MM.1S (cell line): ENCODE results near the gene L1CAM.

Experiments
- DNase-seq: peaks from one replicate; pipeline ENCODE4 v3.0.0-alpha.2; 2015
- H2AFZ ChIP-seq: fragments of 300-600 bp; sonication (generic); 2 replicates; pipeline ENCODE4 v1.6.0; 2016; ENCODE audit warnings: antibody characterized with exemption, low read length
- H3F3A ChIP-seq: fragments of 300-600 bp; sonication (generic); 2 replicates; pipeline ENCODE4 v1.6.1; 2016; ENCODE audit warnings: mild to moderate bottlenecking, antibody characterized with exemption, low read length, moderate library complexity, mixed read lengths; ENCODE audit not compliant: insufficient read depth
- H3K27ac ChIP-seq: fragments of 300-600 bp; sonication (generic); 2 replicates; pipeline ENCODE4 v1.5.1; 2016; ENCODE audit warnings: mild to moderate bottlenecking, low read length
- H3K27me3 ChIP-seq: fragments of 300-600 bp; sonication (generic); replicated peaks from 2 replicates; pipeline ENCODE4 v1.6.0; 2016; ENCODE audit warnings: low read length; ENCODE audit not compliant: insufficient read depth
- H3K36me3 ChIP-seq: fragments of 300-600 bp; sonication (generic); replicated peaks from 2 replicates; pipeline ENCODE4 v1.6.1; 2016; ENCODE audit warnings: mild to moderate bottlenecking, low read length, mixed read lengths; ENCODE audit not compliant: insufficient read depth
- H3K4me1 ChIP-seq: fragments of 300-600 bp; sonication (generic); 2 replicates; pipeline ENCODE4 v1.6.1; 2016; ENCODE audit warnings: low read length, mixed read lengths
- H3K4me2 ChIP-seq: fragments of 300-600 bp; sonication (generic); 2 replicates; pipeline ENCODE4 v1.6.0; 2016; ENCODE audit warnings: low read depth, low read length
- H3K4me3 ChIP-seq: fragments of 300-600 bp; sonication (generic); 2 replicates; pipeline ENCODE4 v1.5.1; 2016; ENCODE audit warnings: low read length, mixed read lengths
- H3K79me2 ChIP-seq: fragments of 300-600 bp; sonication (generic); 2 replicates; pipeline ENCODE4 v1.6.1; 2016; ENCODE audit warnings: mixed run types, low read length, mixed read lengths
- H3K9ac ChIP-seq: fragments of 300-600 bp; sonication (generic); 2 replicates; pipeline ENCODE4 v1.6.1; 2016; ENCODE audit warnings: low read length, mixed read lengths
- H3K9me2 ChIP-seq: fragments of 300-600 bp; sonication (generic); replicated peaks from 2 replicates; pipeline ENCODE4 v1.6.1; 2016; ENCODE audit warnings: mild to moderate bottlenecking, low read length, mixed read lengths; ENCODE audit not compliant: insufficient read depth
- H3K9me3 ChIP-seq: fragments of 300-600 bp; sonication (generic); replicated peaks from 2 replicates; pipeline ENCODE4 v1.6.1; 2016; ENCODE audit warnings: mild to moderate bottlenecking, low read length, mixed read lengths; ENCODE audit not compliant: insufficient read depth
- H4K20me1 ChIP-seq: fragments of 300-600 bp; sonication (generic); 2 replicates; pipeline ENCODE4 v1.6.1; 2016; ENCODE audit warnings: mild to moderate bottlenecking, low read length, moderate library complexity, mixed read lengths; ENCODE audit not compliant: insufficient read depth
- EZH2 ChIP-seq: fragments of 300-600 bp; sonication (generic); optimal IDR thresholded peaks from 2 replicates; pipeline ENCODE3; 2017; ENCODE audit warnings: low read depth, mild to moderate bottlenecking, antibody characterized with exemption, low read length, mixed read lengths
- EZH2phosphoT487 ChIP-seq: fragments of 300-600 bp; sonication (generic); IDR thresholded peaks from 2 replicates; pipeline ENCODE4 v1.6.1; 2018; ENCODE audit warnings: antibody characterized with exemption, low read length
- TF ChIP-seq, protein P1 (sequence below): fragments of 300-600 bp; sonication (generic); IDR thresholded peaks from 2 replicates; pipeline ENCODE4 v1.5.1; 2016; ENCODE audit warnings: antibody characterized with exemption, low read length, mixed read lengths

Gene L1CAM

DNA sequence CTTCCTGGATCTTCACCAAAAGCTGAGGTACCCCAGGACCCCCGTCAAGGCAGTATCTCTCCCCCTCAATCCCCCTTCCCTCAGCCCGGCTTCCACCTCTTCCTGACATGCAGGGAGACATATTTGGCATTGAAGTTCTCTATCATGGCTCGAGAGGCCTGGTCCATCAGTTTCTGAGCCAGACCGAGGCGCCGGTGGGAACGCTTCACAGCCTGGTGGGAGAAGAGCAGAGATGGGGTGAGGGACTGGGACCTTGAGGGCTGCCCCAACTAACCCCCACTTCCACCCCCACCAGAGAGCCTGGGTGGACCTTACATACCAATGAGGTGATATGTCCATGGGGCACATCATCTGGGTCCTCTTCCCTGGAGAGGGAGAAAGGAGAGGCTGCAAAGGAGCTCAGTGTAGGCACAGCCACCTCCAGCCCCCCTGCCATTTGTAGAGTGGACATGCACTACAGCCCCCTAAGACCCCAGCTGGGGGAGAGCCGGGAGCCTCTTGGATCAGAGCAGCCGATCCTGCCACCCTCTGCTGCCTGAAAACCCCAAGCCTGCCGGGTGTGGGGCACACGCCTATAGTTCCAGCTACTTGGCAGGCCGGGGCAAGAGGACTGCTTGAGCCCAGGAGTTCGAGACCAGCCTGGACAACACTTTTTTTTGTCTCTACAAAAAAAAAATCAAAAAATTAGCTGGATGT, 46.4 kb upstream of the L1CAM start:
- TF ChIP-seq, protein P1, sequence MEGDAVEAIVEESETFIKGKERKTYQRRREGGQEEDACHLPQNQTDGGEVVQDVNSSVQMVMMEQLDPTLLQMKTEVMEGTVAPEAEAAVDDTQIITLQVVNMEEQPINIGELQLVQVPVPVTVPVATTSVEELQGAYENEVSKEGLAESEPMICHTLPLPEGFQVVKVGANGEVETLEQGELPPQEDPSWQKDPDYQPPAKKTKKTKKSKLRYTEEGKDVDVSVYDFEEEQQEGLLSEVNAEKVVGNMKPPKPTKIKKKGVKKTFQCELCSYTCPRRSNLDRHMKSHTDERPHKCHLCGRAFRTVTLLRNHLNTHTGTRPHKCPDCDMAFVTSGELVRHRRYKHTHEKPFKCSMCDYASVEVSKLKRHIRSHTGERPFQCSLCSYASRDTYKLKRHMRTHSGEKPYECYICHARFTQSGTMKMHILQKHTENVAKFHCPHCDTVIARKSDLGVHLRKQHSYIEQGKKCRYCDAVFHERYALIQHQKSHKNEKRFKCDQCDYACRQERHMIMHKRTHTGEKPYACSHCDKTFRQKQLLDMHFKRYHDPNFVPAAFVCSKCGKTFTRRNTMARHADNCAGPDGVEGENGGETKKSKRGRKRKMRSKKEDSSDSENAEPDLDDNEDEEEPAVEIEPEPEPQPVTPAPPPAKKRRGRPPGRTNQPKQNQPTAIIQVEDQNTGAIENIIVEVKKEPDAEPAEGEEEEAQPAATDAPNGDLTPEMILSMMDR, result no peak
- TF ChIP-seq EZH2, result no peak
- TF ChIP-seq EZH2phosphoT487, result no peak
- Histone ChIP-seq H3K9ac (no peak overlapping the region), H3K4me2 (no peak overlapping the region), H4K20me1 (no peaks in the 10 kb centered on the region), H3K4me3 (no peak overlapping the region), H3K9me3 (no peaks in the 10 kb centered on the region), H2AFZ (no peak overlapping the region), H3F3A (peaks cover 9% of the 10 kb centered on the region; the same call in 1 of the 2 replicates), H3K79me2 (peaks cover 41% of the 10 kb centered on the region), H3K27me3 (no peaks in the 10 kb centered on the region), H3K9me2 (no peaks in the 10 kb centered on the region), H3K27ac (no peak overlapping the region), H3K4me1 (peaks cover 8% of the 10 kb centered on the region; the same call in 1 of the 2 replicates), H3K36me3 (no peaks in the 10 kb centered on the region)
- DNase-seq, result no peak

DNA sequence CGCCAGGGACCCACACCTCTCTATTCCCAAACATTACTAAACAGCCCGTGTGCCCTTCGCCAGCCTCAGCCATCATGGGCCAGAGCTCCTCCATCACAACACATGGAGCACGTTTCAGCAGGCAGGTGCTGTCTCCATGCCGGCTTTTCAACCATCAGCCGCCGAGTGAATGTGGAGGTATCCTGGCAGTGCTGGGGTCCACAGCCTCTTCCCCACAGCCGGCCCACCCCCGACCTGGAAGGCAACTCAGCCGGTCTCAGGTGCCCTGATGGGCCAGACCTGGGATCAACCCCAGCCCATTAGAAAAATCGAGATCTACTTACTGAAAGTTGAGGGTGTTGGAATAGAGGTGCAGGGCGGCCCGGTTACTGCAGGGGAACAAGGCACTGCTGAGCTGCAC, 45.8 kb upstream of the L1CAM start:
- TF ChIP-seq EZH2 (no peak), EZH2phosphoT487 (no peak)
- TF ChIP-seq, protein P1, result no peak
- Histone ChIP-seq H3K27me3 (no peaks in the 10 kb centered on the region), H2AFZ (no peak overlapping the region), H3K4me1 (peaks cover 8% of the 10 kb centered on the region; the same call in 1 of the 2 replicates), H3K9ac (no peak overlapping the region), H3K4me2 (no peak overlapping the region), H3K79me2 (peaks cover 41% of the 10 kb centered on the region), H3K9me2 (no peaks in the 10 kb centered on the region), H3K36me3 (no peaks in the 10 kb centered on the region), H4K20me1 (no peaks in the 10 kb centered on the region), H3K4me3 (no peak overlapping the region), H3K27ac (no peak overlapping the region), H3F3A (peaks cover 15% of the 10 kb centered on the region; the same call in 1 of the 2 replicates), H3K9me3 (no peaks in the 10 kb centered on the region)
- DNase-seq, result no peak

DNA sequence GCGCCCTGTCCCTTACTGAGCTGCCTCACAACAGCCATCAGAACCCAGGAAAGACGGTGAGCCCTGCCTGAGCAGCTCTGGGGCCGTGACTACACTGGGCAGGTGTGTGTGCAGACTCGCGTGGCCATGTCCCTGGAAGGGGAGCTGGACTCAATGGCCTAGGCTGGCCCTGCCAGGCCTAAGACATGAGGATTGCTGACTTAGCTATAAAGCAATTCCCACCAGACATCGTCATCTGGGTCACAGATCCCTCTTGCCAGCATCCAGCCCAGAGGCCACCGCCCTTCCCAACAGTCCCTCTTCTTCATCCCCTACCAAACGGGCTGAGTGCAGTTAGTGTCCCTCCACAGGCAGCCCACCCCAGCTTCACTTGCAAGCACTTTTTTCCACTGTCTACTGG, 45.2 kb upstream of the L1CAM start:
- Histone ChIP-seq H3K9ac (no peak overlapping the region), H3K4me1 (peaks cover 8% of the 10 kb centered on the region; the same call in 1 of the 2 replicates), H3F3A (peaks cover 19% of the 10 kb centered on the region; the same call in 1 of the 2 replicates), H4K20me1 (no peaks in the 10 kb centered on the region), H3K9me2 (no peaks in the 10 kb centered on the region), H3K4me2 (no peak overlapping the region), H3K27me3 (no peaks in the 10 kb centered on the region), H3K36me3 (no peaks in the 10 kb centered on the region), H3K9me3 (no peaks in the 10 kb centered on the region), H3K4me3 (no peak overlapping the region), H3K79me2 (peaks cover 41% of the 10 kb centered on the region), H2AFZ (no peak overlapping the region), H3K27ac (no peak overlapping the region)
- DNase-seq, result no peak
- TF ChIP-seq EZH2phosphoT487, result no peak
- no peak for TF ChIP-seq EZH2
- TF ChIP-seq, protein P1, result no peak
